ENCODE results near the gene ATP5ME. TPM values are rescaled to one million over a fixed set of nuclear protein-coding genes. Genes with fewer than 3 reads are reported as not detected.

ATP5ME gene, protein sequence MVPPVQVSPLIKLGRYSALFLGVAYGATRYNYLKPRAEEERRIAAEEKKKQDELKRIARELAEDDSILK
- 447 and 459 TPM in 2 replicates for total RNA-seq

DNA sequence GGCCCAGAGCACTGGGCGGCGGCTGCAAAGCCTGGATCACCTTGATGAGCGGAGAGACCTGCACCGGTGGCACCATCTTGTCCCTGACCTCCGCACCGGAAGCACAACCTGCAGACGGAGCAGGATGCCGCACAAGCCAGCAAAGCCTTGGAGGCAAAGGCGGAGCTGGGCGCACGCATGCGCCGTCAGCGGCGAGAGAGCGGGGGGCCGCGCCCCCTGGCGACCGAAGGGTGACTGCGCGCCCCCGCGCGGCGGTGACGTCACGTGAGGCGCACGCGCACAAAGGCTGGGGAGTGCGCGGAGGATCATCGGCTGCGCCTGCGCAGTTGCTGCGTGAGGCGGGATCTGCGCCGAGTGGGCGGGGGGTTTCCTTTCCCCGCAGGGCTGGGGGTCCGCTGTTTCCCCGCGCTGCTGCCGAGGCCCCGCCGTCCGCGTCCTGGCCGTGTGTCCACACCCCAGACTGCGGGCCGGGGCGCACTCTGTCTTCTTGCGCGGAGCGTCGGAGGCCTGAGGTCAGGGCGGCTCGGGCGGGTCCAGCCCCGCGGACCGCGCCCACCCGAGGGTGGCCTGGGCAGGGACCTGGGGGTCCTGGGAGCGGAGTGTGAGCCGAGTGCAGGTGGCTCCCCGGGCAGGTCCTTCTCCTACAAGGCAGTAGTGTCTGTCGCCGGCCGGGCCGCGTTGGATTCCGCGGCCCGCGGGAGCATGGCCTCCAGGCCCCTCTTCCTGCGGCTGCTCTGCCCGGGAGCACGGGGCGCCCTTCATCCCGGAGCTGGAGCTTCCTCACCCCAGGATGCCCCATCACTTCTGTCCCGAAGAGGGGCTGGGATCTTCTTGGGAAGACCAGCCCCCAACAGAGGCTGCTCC is at the start of gene ATP5ME, which contains the start of gene MYL5:
Gene ATP5ME, minus strand, starts transcription at position 105 of the 864 bp plus-strand sequence. Its CDS starts 29 bp downstream, at position 76.
Gene MYL5, plus strand, starts transcription at position 371 of the 864 bp plus-strand sequence. CDS start 3,485 bp downstream, outside the sequence.

DNA sequence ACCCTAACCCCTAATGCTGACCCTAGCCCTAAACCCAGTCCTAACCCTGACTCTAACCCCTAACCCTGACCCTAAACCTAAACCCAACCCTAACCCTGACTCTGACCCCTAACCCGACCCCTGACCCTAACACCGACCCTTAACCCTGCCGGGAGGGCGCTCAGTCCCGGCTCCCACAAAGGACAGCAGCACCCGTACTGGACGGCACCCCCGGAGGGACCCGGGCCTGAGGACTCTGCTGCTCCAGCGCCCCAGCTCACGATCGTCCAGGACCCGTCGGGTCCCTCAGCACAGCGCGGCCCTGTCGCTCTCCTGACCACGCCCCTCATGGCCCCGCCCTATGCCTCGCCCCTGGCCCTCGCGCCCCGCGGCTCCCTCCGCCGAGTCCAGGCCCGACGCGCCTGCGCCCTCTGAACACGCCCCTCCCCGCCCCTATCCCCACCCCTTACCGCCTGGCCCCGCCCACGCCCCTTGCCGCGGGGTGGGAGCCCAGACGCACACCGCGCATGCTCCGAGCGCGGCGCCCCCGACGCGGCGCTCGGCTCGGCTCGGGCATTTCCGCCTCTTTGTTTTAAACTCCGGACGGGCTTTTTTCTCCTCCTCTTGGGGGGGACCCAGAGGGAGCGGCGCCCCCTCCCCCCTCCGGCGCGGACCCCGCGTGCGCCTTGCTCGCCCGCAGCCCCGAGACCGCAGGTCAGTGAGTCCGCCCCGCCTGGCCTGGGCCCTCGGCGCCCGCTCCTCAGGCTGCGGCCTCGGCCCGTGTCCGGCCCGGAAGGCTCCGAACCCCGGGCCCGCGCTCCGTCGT is 31.4 kb upstream of the ATP5ME start, which contains the start of gene PCGF3:
Gene PCGF3, plus strand, starts transcription at position 555 of the 805 bp plus-strand sequence. CDS start 27,849 bp downstream, outside the sequence.

DNA sequence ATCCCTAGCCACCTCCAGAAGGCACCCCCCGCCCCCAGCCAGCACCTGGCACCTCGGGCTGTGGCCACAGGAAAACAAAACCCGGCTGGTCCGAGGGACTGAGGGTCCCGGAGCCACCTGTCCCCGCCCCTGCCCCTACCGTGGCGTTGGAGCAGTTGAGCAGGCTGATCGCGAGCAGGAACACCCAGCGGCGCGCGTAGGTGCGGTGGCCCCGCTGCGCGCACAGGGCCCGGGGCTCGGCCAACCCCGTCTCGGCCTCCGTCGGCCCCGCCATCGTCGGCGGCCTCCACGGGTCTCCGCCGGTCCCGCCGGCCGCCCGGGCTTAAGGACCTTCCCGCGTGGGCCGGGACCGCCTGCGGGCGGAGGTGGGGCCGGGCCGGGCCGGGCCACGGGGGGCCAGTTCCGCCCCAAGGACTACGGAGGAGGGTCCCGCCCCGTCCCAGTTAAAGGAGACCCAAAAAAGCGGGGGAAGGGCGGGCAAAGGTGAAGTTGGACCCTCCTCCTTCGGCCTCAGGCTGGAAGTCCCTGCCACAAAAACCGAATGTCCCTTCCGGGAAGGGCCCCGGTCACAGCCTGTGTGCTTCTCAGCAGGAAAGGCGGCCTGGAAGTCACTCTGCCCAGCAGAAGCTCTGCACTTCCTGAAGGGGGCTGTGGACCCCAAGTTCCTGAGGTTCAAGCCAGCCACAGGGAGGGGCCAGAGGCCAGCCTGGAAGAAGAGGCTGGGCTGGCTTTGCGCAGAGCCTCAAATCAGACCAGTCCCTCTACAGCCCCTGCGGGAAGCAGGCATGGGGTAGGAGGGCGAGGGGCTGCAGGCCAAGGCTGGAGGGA is 15.0 kb upstream of the ATP5ME start, which contains the start of gene SLC49A3:
Gene SLC49A3, minus strand, starts transcription at position 298 of the 828 bp plus-strand sequence. Its CDS starts 24 bp downstream, at position 274.

GRCh38 chr4:624705-625590 is 49.1 kb downstream of the ATP5ME start, which contains the start of gene PDE6B:
TSS of gene PDE6B (plus strand) at chr4:625573. CDS start at chr4:625627, 54 bp downstream.

Other genes starting within 250 kb of the ATP5ME start
- gene ZNF721, start 175.1 kb downstream of the ATP5ME start, total RNA-seq: 11.7 and 16.7 TPM in 2 replicates
- gene PIGG, start 175.1 kb downstream of the ATP5ME start, total RNA-seq: 48.0 and 50.3 TPM in 2 replicates
- not detected in 2 replicates for gene TMEM271, start 98.0 kb downstream of the ATP5ME start, total RNA-seq
- gene PDE6B, start 48.7 kb downstream of the ATP5ME start, total RNA-seq: 0.63 and 1.6 TPM in 2 replicates
- 27.6 and 29.0 TPM in 2 replicates for gene MYL5, start 266 bp upstream of the ATP5ME start, total RNA-seq
- gene SLC49A3, start 14.9 kb upstream of the ATP5ME start, total RNA-seq: 5.2 and 6.7 TPM in 2 replicates
- 21.6 and 49.5 TPM in 2 replicates for gene PCGF3, start 31.6 kb upstream of the ATP5ME start, total RNA-seq
- gene CPLX1, start 151.9 kb upstream of the ATP5ME start, total RNA-seq: not detected in 2 replicates